K562 (cell line): Measurements from ENCODE around the gene SVIP. TPM values are rescaled to one million over a fixed set of nuclear protein-coding genes. Genes with fewer than 3 reads are reported as not detected.

Experiments
- ATAC-seq: fragments of 200-7000 bp; cut with Tn5 transposase; 3 replicates; pipeline ENCODE4 v1.9.1; 2020; ENCODE audit warnings: moderate library complexity
- BruUV-seq: library from RNA; stranded (reverse); fragments of 400-500 nt; replicated peaks from 2 replicates; lab custom pipeline; 2021; lab: Mats Ljungman, UMichigan
- CTCF ChIA-PET: fragments of 300-600 bp; formaldehyde crosslinking; extraction: SDS; loops from one replicate; lab custom pipeline; 2021; ENCODE audit warnings: low intra/inter-chr PET ratio; lab: Yijun Ruan, JAX
- POLR2A ChIA-PET: fragments of 300-600, 350-650 bp; sonication (Branson Sonifier 250); formaldehyde crosslinking; extraction: SDS; loops from one replicate; lab custom pipeline; 2021; ENCODE audit warnings: antibody characterized with exemption, inconsistent platforms; lab: Yijun Ruan, JAX
- DNase-seq, 4 experiments: peaks; one replicate each; pipeline versions ENCODE4 v3.0.0 to v3.0.0-alpha.2; 2011 to 2018; ENCODE audit warnings: low spot score in 3 of 4, mixed read lengths in 3 of 4; ENCODE audit errors: extremely low read depth in 1 of 4
- FAIRE-seq: peaks from 2 replicates; lab custom pipeline; 2011; peaks lifted over from hg19 to GRCh38; lab: Jason Lieb, UNC
- H2AFZ ChIP-seq: 2 replicates; pipeline ENCODE4 v1.6.0; 2011; ENCODE audit warnings: low read depth, low read length, control low read depth, inconsistent platforms
- H3K27ac ChIP-seq: fragments of 200-600 bp; 3 replicates; pipeline ENCODE4 v1.8.0; 2011; ENCODE audit warnings: low read depth, mild to moderate bottlenecking, control low read depth, inconsistent platforms, low read length, moderate library complexity, mixed read lengths; ENCODE audit errors: extremely low read depth
- H3K27me3 ChIP-seq, 2 experiments: fragments of 300-600 bp in 1 of 2; 2 replicates in 1 of 2; 3 replicates in 1 of 2; pipeline versions ENCODE4 v1.6.0 to v1.8.0; 2011; ENCODE audit warnings: inconsistent platforms in 2 of 2, low read length in 2 of 2, mild to moderate bottlenecking in 1 of 2, mixed read lengths in 1 of 2, moderate library complexity in 1 of 2; ENCODE audit not compliant: control insufficient read depth in 2 of 2, insufficient read depth in 2 of 2
- H3K36me3 ChIP-seq: fragments of 300-600 bp; 3 replicates; pipeline ENCODE4 v1.8.0; 2011; ENCODE audit warnings: mild to moderate bottlenecking, low read length, inconsistent platforms; ENCODE audit not compliant: control insufficient read depth, insufficient read depth
- H3K4me1 ChIP-seq, 2 experiments: fragments of 200-600 bp in 1 of 2; replicated peaks in 1 of 2; 2 replicates in 1 of 2; 3 replicates in 1 of 2; pipeline versions ENCODE4 v1.5.1 to v1.8.0; 2011; ENCODE audit warnings: inconsistent platforms in 2 of 2, low read length in 2 of 2, mild to moderate bottlenecking in 1 of 2, mixed read lengths in 1 of 2, moderate library complexity in 1 of 2; ENCODE audit not compliant: control insufficient read depth in 2 of 2, insufficient read depth in 2 of 2
- H3K4me2 ChIP-seq: 2 replicates; pipeline ENCODE4 v1.6.1; 2011; ENCODE audit warnings: low read length, control low read depth, inconsistent platforms, mixed read lengths; ENCODE audit not compliant: insufficient read depth
- H3K4me3 ChIP-seq: fragments of 200-600 bp; sonication (generic), shearing (Covaris generic); 2 replicates; pipeline ENCODE4 v1.5.1; 2016; ENCODE audit warnings: control low read depth, inconsistent platforms
- H3K79me2 ChIP-seq: fragments of 200-600 bp; 3 replicates; pipeline ENCODE4 v1.8.0; 2011; ENCODE audit warnings: low read length, inconsistent platforms; ENCODE audit not compliant: control insufficient read depth, insufficient read depth
- H3K9ac ChIP-seq, 2 experiments: 2 replicates each; pipeline versions ENCODE4 v1.6.0 to v1.6.1; 2011; ENCODE audit warnings: low read depth in 2 of 2, low read length in 2 of 2, control low read depth in 1 of 2, inconsistent platforms in 1 of 2, mild to moderate bottlenecking in 1 of 2, mixed read lengths in 1 of 2; ENCODE audit not compliant: insufficient read depth in 1 of 2
- H3K9me1 ChIP-seq: one replicate; pipeline ENCODE4 v1.6.0; 2011; ENCODE audit warnings: inconsistent platforms, mild to moderate bottlenecking, low read length, moderate library complexity; ENCODE audit not compliant: control insufficient read depth, insufficient read depth
- H3K9me3 ChIP-seq: replicated peaks from 2 replicates; pipeline ENCODE4 v1.5.1; 2011; ENCODE audit warnings: low read depth, low read length, inconsistent platforms; ENCODE audit not compliant: control insufficient read depth, insufficient read depth
- H4K20me1 ChIP-seq: replicated peaks from 2 replicates; pipeline ENCODE4 v1.6.1; 2011; ENCODE audit warnings: low read length, inconsistent platforms, mixed read lengths; ENCODE audit not compliant: control insufficient read depth, insufficient read depth
- ARID1B ChIP-seq: fragments of 450-650 bp; IDR thresholded peaks from 2 replicates; pipeline ENCODE4 v1.6.1; 2016; ENCODE audit warnings: antibody characterized with exemption, mild to moderate bottlenecking, inconsistent platforms
- CTCF ChIP-seq, 3 experiments: IDR thresholded peaks in 2 of 3; conservative IDR thresholded peaks in 1 of 3; 2 replicates each; pipeline ENCODE4 v1.5.1; 2011 to 2012; ENCODE audit warnings: low read length in 3 of 3, mild to moderate bottlenecking in 3 of 3, control low read depth in 2 of 3, improper control_type of control experiment in 1 of 3, inconsistent platforms in 1 of 3, low read depth in 1 of 3, mixed read lengths in 1 of 3, moderate library complexity in 1 of 3; ENCODE audit not compliant: insufficient read depth in 2 of 3
- EP400 ChIP-seq: fragments of 450-650 bp; IDR thresholded peaks from 2 replicates; pipeline ENCODE4 v1.6.1; 2017; ENCODE audit warnings: antibody characterized with exemption, mild to moderate bottlenecking, moderate library complexity
- IFI16 ChIP-seq: fragments of 250-450 bp; sonication (Bioruptor Pico); IDR thresholded peaks from 2 replicates; pipeline ENCODE4 v2.1.2; 2022; ENCODE audit warnings: mild to moderate bottlenecking, inconsistent platforms
- MXI1 ChIP-seq: IDR thresholded peaks from 2 replicates; pipeline ENCODE4 v1.6.1; 2011; ENCODE audit warnings: low read depth, mild to moderate bottlenecking, improper control_type of control experiment, low read length
- NFE2 ChIP-seq: IDR thresholded peaks from 2 replicates; pipeline ENCODE4 v1.6.1; 2014; ENCODE audit warnings: antibody characterized with exemption, low read depth
- RAD21 ChIP-seq, 2 experiments: fragments of 250-450 bp in 1 of 2; fragments of 450-650 bp in 1 of 2; sonication (Bioruptor Pico) in 1 of 2; formaldehyde crosslinking in 1 of 2; IDR thresholded peaks in 1 of 2; conservative IDR thresholded peaks in 1 of 2; 2 replicates each; pipeline versions ENCODE4 v1.4.0 to v1.8.0; 2020 to 2022; ENCODE audit warnings: mild to moderate bottlenecking in 2 of 2, moderate library complexity in 1 of 2
- SRSF1 ChIP-seq: fragments of 200-400 bp; formaldehyde crosslinking; IDR thresholded peaks from 2 replicates; pipeline ENCODE4 v1.6.1; 2017; ENCODE audit warnings: mild to moderate bottlenecking, low read depth, low read length, moderate library complexity
- TCF7 ChIP-seq: sonication (generic); IDR thresholded peaks from 2 replicates; pipeline ENCODE4 v1.6.1; 2016; ENCODE audit warnings: antibody characterized with exemption, borderline replicate concordance
- TOE1 ChIP-seq, 2 experiments: fragments of 450-650 bp in 1 of 2; sonication (generic) in 1 of 2; formaldehyde crosslinking in 1 of 2; IDR thresholded peaks; 2 replicates each; pipeline versions ENCODE4 v1.7.1 to v1.8.0; 2016 to 2022; ENCODE audit warnings: borderline replicate concordance in 2 of 2, mild to moderate bottlenecking in 2 of 2, antibody characterized with exemption in 1 of 2, inconsistent platforms in 1 of 2, low read depth in 1 of 2, missing genetic modification reagents in 1 of 2, moderate library complexity in 1 of 2
- WGBS: fragments of 100-300 bp; shearing (Covaris generic); methylation state at CpG from one replicate; pipeline ENCODE4 v1.1.6; 2016; ENCODE audit warnings: low coverage, mixed read lengths; ENCODE audit not compliant: insufficient coverage; ENCODE audit errors: missing lambda C conversion rate; 5-methylcytosine and 5-hydroxymethylcytosine counted together
- in situ Hi-C: fragments of 300-500 bp; cut with MboI; formaldehyde crosslinking; loops from 4 replicates; pipeline ENCODE4 v1.15.0; 2018; ENCODE audit warnings: inconsistent platforms, mixed read lengths
- intact Hi-C: fragments of 100-400 bp; cut with micrococcal nuclease; formaldehyde crosslinking; loops from 2 replicates; pipeline ENCODE4 v1.14.2; 2022
- polyA plus RNA-seq, 8 experiments: library from polyadenylated mRNA; depleted of rRNA in 4 of 8; stranded (reverse) in 5 of 8; unstranded in 3 of 8; fragments of >200 nt; fragmentation: Nextera tagmentation in 2 of 8; fragmentation: Illumina TruSeq in 1 of 8; extraction: Ambion mirVana in 2 of 8; extraction: Trizol in 1 of 8; gene quantifications; 2 replicates each; pipeline versions ENCODE4 v1.2.1 to v1.2.3, GENCODE V29; 2011 to 2014; ENCODE audit warnings: inconsistent platforms in 1 of 8, missing spikeins in 1 of 8
- total RNA-seq, 7 experiments: library from RNA; depleted of rRNA in 6 of 7; stranded (reverse); fragments of >200 nt in 6 of 7; fragmentation: Illumina TruSeq in 2 of 7; extraction: Trizol in 2 of 7; gene quantifications; 2 replicates each; pipeline versions ENCODE4 v1.2.1 to v1.2.3, GENCODE V29; 2011 to 2021; ENCODE audit warnings: low replicate concordance in 1 of 7

Gene SVIP
- total and polyA plus RNA-seq, 9 of the 15 experiments (the other 6 are each of a cell fraction or from before 2014, with no cell fraction given): 17.9 to 62.5 (median 47.5) TPM

- FAIRE-seq: no peak
- Histone ChIP-seq H3K9me3 (no peaks in the 10 kb centered on the region), H3K27me3 (no peaks in the 10 kb centered on the region), H2AFZ (no peak overlapping the region), H3K79me2 (no peaks in the 10 kb centered on the region), H4K20me1 (no peaks in the 10 kb centered on the region), H3K36me3 (no peaks in the 10 kb centered on the region), H3K9ac (no peak overlapping the region), H3K4me2 (no peak overlapping the region), H3K4me3 (no peak overlapping the region), H3K4me1 (no peaks in the 10 kb centered on the region), H3K9me1 (no peaks in the 10 kb centered on the region), H3K27ac (no peak overlapping the region)
- intact Hi-C loops (no loop called here), in situ Hi-C loops (no loop called here)
- BruUV-seq: no TSS peak
- ATAC-seq: no peak
- DNase-seq: no peak
- ChIA-PET CTCF (no interaction called here), POLR2A (no interaction called here)
- 0% methylated on average over 3 of the region's 3 CpGs for WGBS
- TF ChIP-seq SRSF1: no peak
- no peak for TF ChIP-seq ARID1B
- TF ChIP-seq RAD21 (CRISPR knock-in tag; conservative IDR thresholded peaks at IDR 0.05 in 1 of 2, IDR thresholded peaks at IDR 0.05 in 1 of 2): no peak
Measured at GRCh38 chr11:22869325-22869724, 39.7 kb upstream of the SVIP start.

GRCh38 chr11:22860241-22860640, 30.6 kb upstream of the SVIP start, which contains the start of gene CCDC179:
Gene CCDC179 (minus strand): TSS chr11:22860474. CDS start chr11:22860421, 53 bp downstream.
- BruUV-seq: no TSS peak
- no peak for TF ChIP-seq TOE1 (IDR thresholded peaks at IDR 0.05; ENCODE audit: borderline replicate concordance)
- TF ChIP-seq TOE1 (CRISPR knock-in tag; IDR thresholded peaks at IDR 0.05; ENCODE audit: borderline replicate concordance, low read depth): no peak
- 0 out of 6 replicates have a peak, but pooled peaks of 1 of the 3 experiments have one; percentile 21 for TF ChIP-seq CTCF (IDR thresholded peaks at IDR 0.05 in 2 of 3, conservative IDR thresholded peaks at IDR 0.05 in 1 of 3; ENCODE audit: insufficient read depth in 2 of 3, low read depth in 1 of 3, low read length in 3 of 3)
- TF ChIP-seq MXI1: no peak
- TF ChIP-seq NFE2: no peak
- no peak for TF ChIP-seq IFI16 (CRISPR knock-in tag)
- no peak for TF ChIP-seq TCF7
- no peak for TF ChIP-seq EP400
- 0 out of 4 replicates have a peak, but pooled peaks of 1 of the 2 experiments have one; percentile 5 for TF ChIP-seq RAD21 (CRISPR knock-in tag; conservative IDR thresholded peaks at IDR 0.05 in 1 of 2, IDR thresholded peaks at IDR 0.05 in 1 of 2)
- H3K27ac ChIP-seq: no peak within 1 kb of the TSS
- no peaks in the 10 kb centered on the region; a peak in 1 of 5 replicates for H3K4me1 ChIP-seq
- H2AFZ ChIP-seq: no peak within 1 kb of the TSS
- no peak within 1 kb of the TSS for H3K9ac ChIP-seq
- H3K36me3 ChIP-seq: no peaks in the 10 kb centered on the region
- DNase-seq: peak in 1 of 4 experiments; percentile 5
- 0% methylated on average over 4 of the region's 4 CpGs for WGBS
- H3K9me1 ChIP-seq: no peaks in the 10 kb centered on the region
- FAIRE-seq: no peak
- POLR2A ChIA-PET: interaction anchor here (0.9 kb wide), 1 partner anchor 10 kb away, joined by 4 read pairs; no protein-coding TSS in a partner anchor
- H4K20me1 ChIP-seq: no peaks in the 10 kb centered on the region
- H3K4me2 ChIP-seq: no peak within 1 kb of the TSS
- intact Hi-C loops (no loop called here), in situ Hi-C loops (no loop called here)
- CTCF ChIA-PET: no interaction called here
- H3K27me3 ChIP-seq: no peaks in the 10 kb centered on the region
- peak; percentile 67 for ATAC-seq
- H3K9me3 ChIP-seq: no peaks in the 10 kb centered on the region
- no peak within 1 kb of the TSS for H3K4me3 ChIP-seq
- H3K79me2 ChIP-seq: no peaks in the 10 kb centered on the region
